Measurements from ENCODE around the gene SETBP1.

DNA sequence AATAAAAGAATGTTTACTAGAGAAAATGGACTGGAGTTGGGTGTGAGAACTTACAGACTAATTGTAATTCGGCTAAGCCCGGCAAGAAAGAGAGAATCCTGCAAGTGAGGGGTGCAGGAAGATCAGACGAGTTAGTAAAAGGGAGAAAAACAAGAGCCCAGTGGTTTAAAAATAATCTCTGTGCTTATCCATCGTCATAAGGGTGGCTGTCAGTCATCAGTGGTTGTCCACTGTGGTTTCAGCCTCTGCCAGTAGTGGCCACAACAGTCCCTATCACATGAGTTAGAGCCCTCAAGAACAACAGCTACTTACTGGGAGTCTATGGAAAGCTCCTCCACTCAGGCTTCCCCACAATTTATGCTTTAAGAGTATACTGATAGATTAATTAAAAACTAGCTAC is 239.8 kb downstream of the SETBP1 start:
- TF ChIP-seq, protein P1, sequence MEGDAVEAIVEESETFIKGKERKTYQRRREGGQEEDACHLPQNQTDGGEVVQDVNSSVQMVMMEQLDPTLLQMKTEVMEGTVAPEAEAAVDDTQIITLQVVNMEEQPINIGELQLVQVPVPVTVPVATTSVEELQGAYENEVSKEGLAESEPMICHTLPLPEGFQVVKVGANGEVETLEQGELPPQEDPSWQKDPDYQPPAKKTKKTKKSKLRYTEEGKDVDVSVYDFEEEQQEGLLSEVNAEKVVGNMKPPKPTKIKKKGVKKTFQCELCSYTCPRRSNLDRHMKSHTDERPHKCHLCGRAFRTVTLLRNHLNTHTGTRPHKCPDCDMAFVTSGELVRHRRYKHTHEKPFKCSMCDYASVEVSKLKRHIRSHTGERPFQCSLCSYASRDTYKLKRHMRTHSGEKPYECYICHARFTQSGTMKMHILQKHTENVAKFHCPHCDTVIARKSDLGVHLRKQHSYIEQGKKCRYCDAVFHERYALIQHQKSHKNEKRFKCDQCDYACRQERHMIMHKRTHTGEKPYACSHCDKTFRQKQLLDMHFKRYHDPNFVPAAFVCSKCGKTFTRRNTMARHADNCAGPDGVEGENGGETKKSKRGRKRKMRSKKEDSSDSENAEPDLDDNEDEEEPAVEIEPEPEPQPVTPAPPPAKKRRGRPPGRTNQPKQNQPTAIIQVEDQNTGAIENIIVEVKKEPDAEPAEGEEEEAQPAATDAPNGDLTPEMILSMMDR (IDR thresholded peaks at IDR 0.05 in 2 of 3, conservative IDR thresholded peaks at IDR 0.05 in 1 of 3; ENCODE audit: borderline replicate concordance in 1 of 3, insufficient read depth in 1 of 3, low read depth in 2 of 3, low read length in 2 of 3), result no peak
- no peak for TF ChIP-seq POLR2AphosphoS5 (IDR thresholded peaks at IDR 0.05; ENCODE audit: low read depth, low read length)
- TF ChIP-seq JUND (IDR thresholded peaks at IDR 0.05), result no peak
- TF ChIP-seq CBX3 (IDR thresholded peaks at IDR 0.05; ENCODE audit: low read depth), result no peak
- no peak for TF ChIP-seq EZH2phosphoT487 (IDR thresholded peaks at IDR 0.05; ENCODE audit: borderline replicate concordance)
- no peak for TF ChIP-seq RAD21 (IDR thresholded peaks at IDR 0.05; ENCODE audit: low read depth)
- no peak for TF ChIP-seq EZH2 (IDR thresholded peaks at IDR 0.05)
